Adrenal gland (tissue), 5 donors: Measurements from ENCODE around the gene PTH2R.

ENCODE experiments used
- POLR2A ChIP-seq, 2 donors: fragments of 450-650 bp; IDR thresholded peaks; one replicate each; pipeline ENCODE4 v1.6.1; 2017; ENCODE audit warnings: antibody characterized with exemption in 2 of 2, mild to moderate bottlenecking in 2 of 2, moderate library complexity in 1 of 2
- TF ChIP-seq, protein P1 (sequence below), 6 experiments: fragments of 450-650 bp in 4 of 6; fragments of 200-600 bp in 2 of 6; sonication (generic) in 1 of 6; IDR thresholded peaks; 1 replicate in 5 of 6; 2 replicates in 1 of 6; pipeline versions ENCODE4 v1.5.1 to v1.8.0; 2016 to 2021; ENCODE audit warnings: antibody characterized with exemption in 6 of 6, mild to moderate bottlenecking in 2 of 6, moderate library complexity in 1 of 6
- donor health status: DM: no; HTN: no; CAD: no.

DNA sequence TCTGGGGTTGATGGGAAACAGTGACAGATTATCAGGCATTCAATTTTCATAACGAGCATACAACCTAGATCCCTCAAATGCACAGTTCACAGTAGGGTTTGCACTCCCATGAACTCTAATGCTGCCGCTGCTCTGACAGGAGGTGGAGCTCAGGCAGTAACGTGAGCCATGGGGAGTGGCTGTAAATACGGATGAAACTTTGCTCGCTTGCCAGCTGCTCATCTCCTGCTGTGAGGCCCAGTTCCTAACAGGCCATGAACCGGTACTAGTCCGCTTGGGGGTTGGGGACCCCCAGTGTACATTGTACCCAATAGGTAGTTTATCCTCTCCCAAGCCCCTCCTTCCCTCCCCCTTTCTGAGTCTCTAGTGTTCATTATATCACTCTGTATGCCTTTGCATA lies 94.6 kb downstream of the PTH2R start:
- TF ChIP-seq, protein P1, sequence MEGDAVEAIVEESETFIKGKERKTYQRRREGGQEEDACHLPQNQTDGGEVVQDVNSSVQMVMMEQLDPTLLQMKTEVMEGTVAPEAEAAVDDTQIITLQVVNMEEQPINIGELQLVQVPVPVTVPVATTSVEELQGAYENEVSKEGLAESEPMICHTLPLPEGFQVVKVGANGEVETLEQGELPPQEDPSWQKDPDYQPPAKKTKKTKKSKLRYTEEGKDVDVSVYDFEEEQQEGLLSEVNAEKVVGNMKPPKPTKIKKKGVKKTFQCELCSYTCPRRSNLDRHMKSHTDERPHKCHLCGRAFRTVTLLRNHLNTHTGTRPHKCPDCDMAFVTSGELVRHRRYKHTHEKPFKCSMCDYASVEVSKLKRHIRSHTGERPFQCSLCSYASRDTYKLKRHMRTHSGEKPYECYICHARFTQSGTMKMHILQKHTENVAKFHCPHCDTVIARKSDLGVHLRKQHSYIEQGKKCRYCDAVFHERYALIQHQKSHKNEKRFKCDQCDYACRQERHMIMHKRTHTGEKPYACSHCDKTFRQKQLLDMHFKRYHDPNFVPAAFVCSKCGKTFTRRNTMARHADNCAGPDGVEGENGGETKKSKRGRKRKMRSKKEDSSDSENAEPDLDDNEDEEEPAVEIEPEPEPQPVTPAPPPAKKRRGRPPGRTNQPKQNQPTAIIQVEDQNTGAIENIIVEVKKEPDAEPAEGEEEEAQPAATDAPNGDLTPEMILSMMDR (IDR thresholded peaks at IDR 0.05) = no peak
- TF ChIP-seq POLR2A (IDR thresholded peaks at IDR 0.05) = no peak
